ENCODE results near the gene PKP3. TPM values are rescaled to one million over a fixed set of nuclear protein-coding genes. Genes with fewer than 3 reads are reported as not detected.

The PKP3 gene
- polyA plus RNA-seq, 1 of the 3 experiments (the other 2 are of a cell fraction): 1.4 TPM

DNA sequence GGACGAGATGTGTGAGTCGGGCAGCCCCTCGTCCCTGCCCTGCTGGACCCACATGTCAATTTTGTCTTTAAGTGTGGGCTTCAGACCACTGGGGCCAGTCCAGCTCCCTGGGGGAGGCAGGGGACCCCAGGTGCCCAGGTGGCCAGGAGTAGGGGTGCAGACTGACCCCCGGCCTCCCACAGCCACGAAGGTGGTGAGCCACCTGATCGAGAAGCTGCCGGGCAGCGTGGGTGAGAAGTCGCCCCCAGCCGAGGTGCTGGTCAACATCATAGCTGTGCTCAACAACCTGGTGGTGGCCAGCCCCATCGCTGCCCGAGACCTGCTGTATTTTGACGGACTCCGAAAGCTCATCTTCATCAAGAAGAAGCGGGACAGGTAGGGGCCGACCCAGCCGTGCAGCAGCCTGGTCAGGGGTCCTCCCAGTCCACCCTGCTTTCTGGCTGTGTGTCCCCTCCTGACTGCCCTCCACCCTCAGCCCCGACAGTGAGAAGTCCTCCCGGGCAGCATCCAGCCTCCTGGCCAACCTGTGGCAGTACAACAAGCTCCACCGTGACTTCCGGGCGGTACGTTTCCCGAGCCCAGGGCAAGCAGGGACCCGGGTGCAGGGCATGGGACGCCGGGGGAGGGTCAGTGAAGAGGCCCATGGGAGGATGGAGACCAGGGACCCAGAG lies 9.9 kb downstream of the PKP3 start:
- Histone ChIP-seq H3K79me2 (ENCODE audit: insufficient read depth) (no peaks in the 10 kb centered on the region), H3K27me3 (ENCODE audit: insufficient read depth) (peaks cover 9% of the 10 kb centered on the region; the same call in 1 of the 2 replicates), H3F3A (replicated peaks; ENCODE audit: insufficient read depth) (no peaks in the 10 kb centered on the region), H3K4me2 (no peak overlapping the region), H3K4me1 (ENCODE audit: control insufficient read depth in 1 of 2, insufficient read depth in 2 of 2, low read depth in 1 of 2, low read length in 1 of 2) (peaks cover 0 to 11% of the 10 kb centered on the region in 2 experiments; a peak in 1 of 4 replicates), H3K36me3 (replicated peaks in 1 of 2; ENCODE audit: control insufficient read depth in 1 of 2, insufficient read depth in 2 of 2, low read length in 1 of 2) (no peaks in the 10 kb centered on the region), H4K20me1 (ENCODE audit: insufficient read depth) (no peaks in the 10 kb centered on the region), H3K9me3 (no peaks in the 10 kb centered on the region), H3K9ac (no peak overlapping the region), H3K4me3 (ENCODE audit: low read depth in 2 of 2, low read length in 1 of 2) (no peak overlapping the region), H3K27ac (ENCODE audit: low read depth in 2 of 2, low read length in 1 of 2) (no peak overlapping the region), H2AFZ (ENCODE audit: low read depth) (no peak overlapping the region), H3K9me2 (no peaks in the 10 kb centered on the region)
- WGBS (ENCODE audit: low lambda C conversion rate): 97% methylated on average over 17 of the region's 27 CpGs
- no peak for DNase-seq
- no peak for TF ChIP-seq RFX5 (IDR thresholded peaks at IDR 0.05; ENCODE audit: low read length)
- no peak for TF ChIP-seq POLR2AphosphoS5 (IDR thresholded peaks at IDR 0.05; ENCODE audit: low read depth, low read length)
- no peak for TF ChIP-seq ELF1 (IDR thresholded peaks at IDR 0.05)
- TF ChIP-seq TCF12 (IDR thresholded peaks at IDR 0.05): no peak
- TF ChIP-seq NFIC (IDR thresholded peaks at IDR 0.05; ENCODE audit: borderline replicate concordance): no peak
- TF ChIP-seq RXRA (IDR thresholded peaks at IDR 0.05; ENCODE audit: borderline replicate concordance, low read depth): no peak
- TF ChIP-seq, protein P1, sequence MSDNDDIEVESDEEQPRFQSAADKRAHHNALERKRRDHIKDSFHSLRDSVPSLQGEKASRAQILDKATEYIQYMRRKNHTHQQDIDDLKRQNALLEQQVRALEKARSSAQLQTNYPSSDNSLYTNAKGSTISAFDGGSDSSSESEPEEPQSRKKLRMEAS (IDR thresholded peaks at IDR 0.05; ENCODE audit: low read depth): no peak
- no peak for TF ChIP-seq JUND (IDR thresholded peaks at IDR 0.05)
- TF ChIP-seq CTCF (IDR thresholded peaks at IDR 0.05): no peak
- no peak for TF ChIP-seq FOXJ3 (CRISPR knock-in tag; IDR thresholded peaks at IDR 0.05)
- no peak for TF ChIP-seq REST (IDR thresholded peaks at IDR 0.05; ENCODE audit: low read depth, low read length)
- TF ChIP-seq, protein P2, sequence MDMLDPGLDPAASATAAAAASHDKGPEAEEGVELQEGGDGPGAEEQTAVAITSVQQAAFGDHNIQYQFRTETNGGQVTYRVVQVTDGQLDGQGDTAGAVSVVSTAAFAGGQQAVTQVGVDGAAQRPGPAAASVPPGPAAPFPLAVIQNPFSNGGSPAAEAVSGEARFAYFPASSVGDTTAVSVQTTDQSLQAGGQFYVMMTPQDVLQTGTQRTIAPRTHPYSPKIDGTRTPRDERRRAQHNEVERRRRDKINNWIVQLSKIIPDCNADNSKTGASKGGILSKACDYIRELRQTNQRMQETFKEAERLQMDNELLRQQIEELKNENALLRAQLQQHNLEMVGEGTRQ (IDR thresholded peaks at IDR 0.05; ENCODE audit: borderline replicate concordance, low read depth, low read length): no peak
- no peak for TF ChIP-seq GABPA (IDR thresholded peaks at IDR 0.05; ENCODE audit: low read depth)
- TF ChIP-seq SIN3A (IDR thresholded peaks at IDR 0.05; ENCODE audit: borderline replicate concordance, low read depth, low read length): no peak
- TF ChIP-seq NRF1 (IDR thresholded peaks at IDR 0.05; ENCODE audit: low read depth, low read length): no peak
- TF ChIP-seq, protein P3, sequence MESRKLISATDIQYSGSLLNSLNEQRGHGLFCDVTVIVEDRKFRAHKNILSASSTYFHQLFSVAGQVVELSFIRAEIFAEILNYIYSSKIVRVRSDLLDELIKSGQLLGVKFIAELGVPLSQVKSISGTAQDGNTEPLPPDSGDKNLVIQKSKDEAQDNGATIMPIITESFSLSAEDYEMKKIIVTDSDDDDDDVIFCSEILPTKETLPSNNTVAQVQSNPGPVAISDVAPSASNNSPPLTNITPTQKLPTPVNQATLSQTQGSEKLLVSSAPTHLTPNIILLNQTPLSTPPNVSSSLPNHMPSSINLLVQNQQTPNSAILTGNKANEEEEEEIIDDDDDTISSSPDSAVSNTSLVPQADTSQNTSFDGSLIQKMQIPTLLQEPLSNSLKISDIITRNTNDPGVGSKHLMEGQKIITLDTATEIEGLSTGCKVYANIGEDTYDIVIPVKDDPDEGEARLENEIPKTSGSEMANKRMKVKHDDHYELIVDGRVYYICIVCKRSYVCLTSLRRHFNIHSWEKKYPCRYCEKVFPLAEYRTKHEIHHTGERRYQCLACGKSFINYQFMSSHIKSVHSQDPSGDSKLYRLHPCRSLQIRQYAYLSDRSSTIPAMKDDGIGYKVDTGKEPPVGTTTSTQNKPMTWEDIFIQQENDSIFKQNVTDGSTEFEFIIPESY (IDR thresholded peaks at IDR 0.05; ENCODE audit: borderline replicate concordance, low read depth): no peak
- no peak for TF ChIP-seq TEAD4 (IDR thresholded peaks at IDR 0.05; ENCODE audit: borderline replicate concordance, insufficient read depth)
- POLR2A ChIA-PET: no interaction called here
- CTCF ChIA-PET: interaction anchor here (6.6 kb wide), 1 partner anchor 45 kb away, joined by 77 read pairs; the partner anchor contains the start of gene PTDSS2
